Stomach (tissue), 9 donors: Measurements from ENCODE around the gene LIAS. TPM values are rescaled to one million over a fixed set of nuclear protein-coding genes. Genes with fewer than 3 reads are reported as not detected.
"Not testable (repeated sequence)": the region's sequence is repeated elsewhere in the genome, so short reads cannot be mapped to it uniquely, and the experiment has no call there.

Experiments used
- DNase-seq, 2 donors: peaks; one replicate each; pipeline versions ENCODE4 v3.0.0 to v3.0.0-alpha.2; 2013 to 2019
- H3K27ac ChIP-seq, 5 donors: fragments of 200-600 bp in 4 of 5; sonication (generic) in 4 of 5; one replicate each; pipeline ENCODE4 v1.5.1; 2013 to 2019; ENCODE audit warnings: mild to moderate bottlenecking in 1 of 5, moderate library complexity in 1 of 5
- H3K27me3 ChIP-seq, 3 donors: fragments of 200-600 bp; sonication (generic); one replicate each; pipeline ENCODE4 v1.5.1; 2017 to 2019; ENCODE audit warnings: mixed run types in 1 of 3
- H3K36me3 ChIP-seq, 4 donors: fragments of 200-600 bp; sonication (generic); 1 replicate in 3 of 4; 2 replicates in 1 of 4; pipeline ENCODE4 v1.5.1; 2016 to 2019
- H3K4me1 ChIP-seq, 4 donors: fragments of 200-600 bp; sonication (generic); one replicate each; pipeline ENCODE4 v1.5.1; 2016 to 2019
- H3K4me3 ChIP-seq, 4 donors: fragments of 200-600 bp; sonication (generic) in 3 of 4; one replicate each; pipeline ENCODE4 v1.5.1; 2016 to 2019; ENCODE audit warnings: mild to moderate bottlenecking in 1 of 4
- H3K9me3 ChIP-seq, 4 donors: fragments of 200-600 bp; sonication (generic); one replicate each; pipeline ENCODE4 v1.5.1; 2016 to 2019
- CTCF ChIP-seq, 7 experiments: fragments of 450-650 bp in 4 of 7; fragments of 200-600 bp in 3 of 7; sonication (generic) in 3 of 7; IDR thresholded peaks; one replicate each; pipeline ENCODE4 v1.5.1; 2016 to 2019; ENCODE audit warnings: antibody characterized with exemption in 7 of 7, control low read depth in 2 of 7, mild to moderate bottlenecking in 1 of 7
- EP300 ChIP-seq: sonication (generic); formaldehyde crosslinking; IDR thresholded peaks from one replicate; pipeline ENCODE4 v1.6.1; 2017; ENCODE audit warnings: antibody characterized with exemption
- POLR2A ChIP-seq, 4 donors: fragments of 450-650 bp; IDR thresholded peaks; one replicate each; pipeline ENCODE4 v1.6.1; 2016; ENCODE audit warnings: antibody characterized with exemption in 4 of 4, control low read depth in 2 of 4, mild to moderate bottlenecking in 1 of 4, moderate library complexity in 1 of 4
- POLR2AphosphoS5 ChIP-seq, 3 donors: sonication (generic); formaldehyde crosslinking; IDR thresholded peaks; one replicate each; pipeline ENCODE4 v1.6.1; 2016; ENCODE audit warnings: antibody characterized with exemption in 3 of 3
- WGBS, 5 donors: extraction: QIAGEN DNeasy Blood & Tissue Kit in 3 of 5; methylation state at CpG; one replicate each; pipeline versions ENCODE4 v1.1.5 to v1.1.7; 2013 to 2018; 5-methylcytosine and 5-hydroxymethylcytosine counted together
- intact Hi-C: fragments of 100-400 bp; cut with DNase I; formaldehyde crosslinking; loops from one replicate; pipeline ENCODE4 v1.15.1; 2023; ENCODE audit warnings: low total_unique reads
- polyA plus RNA-seq, 3 donors: library from polyadenylated mRNA; stranded (reverse); fragments of 200-250 nt; gene quantifications; one replicate each; pipeline ENCODE4 v1.2.3, GENCODE V29; 2013
- total RNA-seq, 5 donors: library from RNA; depleted of rRNA; stranded (reverse); fragments of >200 nt; gene quantifications; one replicate each; pipeline versions ENCODE4 v1.1.0 to v1.2.3, GENCODE V29; 2014 to 2016
- donor health status: healthy with polysubstance abuse.
- donor health status: Bipolar disorder and iron deficiency.
- donor health status: healthy.

The LIAS gene
- total and polyA plus RNA-seq, 8 donors, result 10.4 to 36.2 (median 18.5) TPM

DNA sequence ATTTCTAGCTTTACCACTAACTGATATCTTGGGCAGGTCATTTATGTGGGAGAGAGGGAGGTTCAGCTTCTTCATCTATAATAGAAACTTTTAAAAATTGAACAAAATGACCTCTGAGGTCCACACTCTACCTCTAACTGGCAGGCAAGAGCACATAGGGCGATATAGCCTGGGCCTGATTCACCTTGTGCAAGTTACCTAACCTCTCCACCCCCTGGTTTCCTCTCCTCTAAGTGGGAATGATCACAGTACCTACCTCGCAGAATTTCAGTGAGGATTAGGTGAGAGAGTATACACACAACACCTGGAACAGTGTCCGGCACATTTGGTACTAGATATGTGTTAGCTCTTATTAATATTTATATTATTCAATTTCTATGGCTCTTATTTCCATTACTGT lies 36.6 kb upstream of the LIAS start:
- no peaks in the 10 kb centered on the region for H3K9me3 ChIP-seq
- TF ChIP-seq EP300, result no peak
- no peak for TF ChIP-seq CTCF (IDR thresholded peaks at IDR 0.05)
- no peak for TF ChIP-seq POLR2A (IDR thresholded peaks at IDR 0.05)
- TF ChIP-seq POLR2AphosphoS5 (IDR thresholded peaks at IDR 0.05), result no peak
- no peaks in the 10 kb centered on the region for H3K27me3 ChIP-seq
- H3K4me3 ChIP-seq, result no peak overlapping the region
- DNase-seq, result no peak
- intact Hi-C loops, result no loop called here
- H3K4me1 ChIP-seq, result no peaks in the 10 kb centered on the region
- no peaks in the 10 kb centered on the region for H3K36me3 ChIP-seq
- no peak overlapping the region for H3K27ac ChIP-seq
- 84 to 94% (median 86%) methylated on average over 3 of the region's 3 CpGs for WGBS, 5 donors

- intact Hi-C loops, H3K9me3 ChIP-seq, H3K27me3 ChIP-seq, H3K36me3 ChIP-seq, H3K4me1 ChIP-seq, H3K27ac ChIP-seq, DNase-seq, H3K4me3 ChIP-seq: not testable (repeated sequence)
- WGBS, 5 donors, result 86 to 89% (median 88%) methylated on average over 1 of the region's 1 CpG
Measured at GRCh38 chr4:39425297-39425696, 33.6 kb upstream of the LIAS start.

DNA sequence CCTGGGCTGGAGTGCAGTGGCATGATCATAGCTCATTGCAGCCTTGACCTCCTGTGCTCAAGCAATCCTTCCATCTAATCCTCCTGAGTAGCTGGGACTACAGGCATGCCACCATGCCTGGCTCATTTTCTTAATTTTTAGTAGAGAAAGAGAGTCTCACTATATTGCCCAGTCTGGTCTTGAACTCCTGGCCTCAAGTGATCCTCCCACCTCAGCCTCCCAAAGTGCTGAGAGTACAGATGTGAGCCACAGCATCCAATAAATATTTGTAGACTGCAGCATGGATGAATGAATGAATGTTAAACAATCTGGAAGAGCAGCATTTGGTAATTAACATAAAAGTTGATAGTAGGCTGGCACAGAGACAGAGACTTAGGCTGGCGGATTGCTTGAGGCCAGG lies 32.1 kb upstream of the LIAS start:
- TF ChIP-seq POLR2AphosphoS5 (IDR thresholded peaks at IDR 0.05) (no peak), EP300 (no peak), CTCF (IDR thresholded peaks at IDR 0.05) (no peak), POLR2A (IDR thresholded peaks at IDR 0.05) (no peak)
- DNase-seq, result no peak
- no peak overlapping the region for H3K27ac ChIP-seq
- intact Hi-C loops, result no loop called here
- H3K4me1 ChIP-seq, result no peaks in the 10 kb centered on the region
- H3K27me3 ChIP-seq, result no peaks in the 10 kb centered on the region
- no peaks in the 10 kb centered on the region for H3K36me3 ChIP-seq
- H3K4me3 ChIP-seq, result no peak overlapping the region
- H3K9me3 ChIP-seq, result no peaks in the 10 kb centered on the region
- WGBS, 5 donors, result 91 to 100% (median 97%) methylated on average over 1 of the region's 1 CpG

- DNase-seq, result no peak
- no peak for TF ChIP-seq EP300
- no peak for TF ChIP-seq POLR2AphosphoS5 (IDR thresholded peaks at IDR 0.05)
- no peak for TF ChIP-seq POLR2A (IDR thresholded peaks at IDR 0.05)
- no peak for TF ChIP-seq CTCF (IDR thresholded peaks at IDR 0.05)
- H3K27ac ChIP-seq, result no peak overlapping the region
- no peaks in the 10 kb centered on the region for H3K4me1 ChIP-seq
- intact Hi-C loops, result no loop called here
- no peak overlapping the region for H3K4me3 ChIP-seq
- H3K36me3 ChIP-seq, result no peaks in the 10 kb centered on the region
- 69 to 81% (median 80%) methylated on average over 10 of the region's 10 CpGs for whole genome bisulfite sequencing, 5 donors
- H3K9me3 ChIP-seq, result no peaks in the 10 kb centered on the region
- H3K27me3 ChIP-seq, result no peaks in the 10 kb centered on the region
Measured at GRCh38 chr4:39427520-39428114, 31.2 kb upstream of the LIAS start.

GRCh38 chr4:39429476-39430334 lies 29.2 kb upstream of the LIAS start:
- no peak overlapping the region for H3K4me3 ChIP-seq
- intact Hi-C loops, result no loop called here
- DNase-seq, result no peak
- H3K9me3 ChIP-seq, result no peaks in the 10 kb centered on the region
- H3K36me3 ChIP-seq, result no peaks in the 10 kb centered on the region
- no peaks in the 10 kb centered on the region for H3K27me3 ChIP-seq
- H3K27ac ChIP-seq, result no peak overlapping the region
- no peaks in the 10 kb centered on the region for H3K4me1 ChIP-seq
- WGBS, 5 donors, result 64 to 74% (median 69%) methylated on average over 4 of the region's 4 CpGs
- TF ChIP-seq POLR2AphosphoS5 (IDR thresholded peaks at IDR 0.05), result no peak
- TF ChIP-seq CTCF (IDR thresholded peaks at IDR 0.05), result no peak
- no peak for TF ChIP-seq POLR2A (IDR thresholded peaks at IDR 0.05)
- TF ChIP-seq EP300, result no peak
